Stomach (tissue), 9 donors: ENCODE measurements around the gene LRP3. TPM values are rescaled to one million over a fixed set of nuclear protein-coding genes. Genes with fewer than 3 reads are reported as not detected.

Experiments
- DNase-seq, 2 donors: peaks; one replicate each; pipeline versions ENCODE4 v3.0.0 to v3.0.0-alpha.2; 2013 to 2019
- H3K27ac ChIP-seq, 5 donors: fragments of 200-600 bp in 4 of 5; sonication (generic) in 4 of 5; one replicate each; pipeline ENCODE4 v1.5.1; 2013 to 2019; ENCODE audit warnings: mild to moderate bottlenecking in 1 of 5, moderate library complexity in 1 of 5
- H3K27me3 ChIP-seq, 3 donors: fragments of 200-600 bp; sonication (generic); one replicate each; pipeline ENCODE4 v1.5.1; 2017 to 2019; ENCODE audit warnings: mixed run types in 1 of 3
- H3K36me3 ChIP-seq, 4 donors: fragments of 200-600 bp; sonication (generic); 1 replicate in 3 of 4; 2 replicates in 1 of 4; pipeline ENCODE4 v1.5.1; 2016 to 2019
- H3K4me1 ChIP-seq, 4 donors: fragments of 200-600 bp; sonication (generic); one replicate each; pipeline ENCODE4 v1.5.1; 2016 to 2019
- H3K4me3 ChIP-seq, 4 donors: fragments of 200-600 bp; sonication (generic) in 3 of 4; one replicate each; pipeline ENCODE4 v1.5.1; 2016 to 2019; ENCODE audit warnings: mild to moderate bottlenecking in 1 of 4
- H3K9me3 ChIP-seq, 4 donors: fragments of 200-600 bp; sonication (generic); one replicate each; pipeline ENCODE4 v1.5.1; 2016 to 2019
- CTCF ChIP-seq, 7 experiments: fragments of 450-650 bp in 4 of 7; fragments of 200-600 bp in 3 of 7; sonication (generic) in 3 of 7; IDR thresholded peaks; one replicate each; pipeline ENCODE4 v1.5.1; 2016 to 2019; ENCODE audit warnings: antibody characterized with exemption in 7 of 7, control low read depth in 2 of 7, mild to moderate bottlenecking in 1 of 7
- EP300 ChIP-seq: sonication (generic); formaldehyde crosslinking; IDR thresholded peaks from one replicate; pipeline ENCODE4 v1.6.1; 2017; ENCODE audit warnings: antibody characterized with exemption
- POLR2A ChIP-seq, 4 donors: fragments of 450-650 bp; IDR thresholded peaks; one replicate each; pipeline ENCODE4 v1.6.1; 2016; ENCODE audit warnings: antibody characterized with exemption in 4 of 4, control low read depth in 2 of 4, mild to moderate bottlenecking in 1 of 4, moderate library complexity in 1 of 4
- POLR2AphosphoS5 ChIP-seq, 3 donors: sonication (generic); formaldehyde crosslinking; IDR thresholded peaks; one replicate each; pipeline ENCODE4 v1.6.1; 2016; ENCODE audit warnings: antibody characterized with exemption in 3 of 3
- WGBS, 5 donors: extraction: QIAGEN DNeasy Blood & Tissue Kit in 3 of 5; methylation state at CpG; one replicate each; pipeline versions ENCODE4 v1.1.5 to v1.1.7; 2013 to 2018; 5-methylcytosine and 5-hydroxymethylcytosine counted together
- intact Hi-C: fragments of 100-400 bp; cut with DNase I; formaldehyde crosslinking; loops from one replicate; pipeline ENCODE4 v1.15.1; 2023; ENCODE audit warnings: low total_unique reads
- polyA plus RNA-seq, 3 donors: library from polyadenylated mRNA; stranded (reverse); fragments of 200-250 nt; gene quantifications; one replicate each; pipeline ENCODE4 v1.2.3, GENCODE V29; 2013
- total RNA-seq, 5 donors: library from RNA; depleted of rRNA; stranded (reverse); fragments of >200 nt; gene quantifications; one replicate each; pipeline versions ENCODE4 v1.1.0 to v1.2.3, GENCODE V29; 2014 to 2016
- donor health status: healthy with polysubstance abuse.
- donor health status: Bipolar disorder and iron deficiency.
- donor health status: healthy.

The LRP3 gene
- total and polyA plus RNA-seq, 8 donors, result 7.5 to 26.6 (median 12.8) TPM

DNA sequence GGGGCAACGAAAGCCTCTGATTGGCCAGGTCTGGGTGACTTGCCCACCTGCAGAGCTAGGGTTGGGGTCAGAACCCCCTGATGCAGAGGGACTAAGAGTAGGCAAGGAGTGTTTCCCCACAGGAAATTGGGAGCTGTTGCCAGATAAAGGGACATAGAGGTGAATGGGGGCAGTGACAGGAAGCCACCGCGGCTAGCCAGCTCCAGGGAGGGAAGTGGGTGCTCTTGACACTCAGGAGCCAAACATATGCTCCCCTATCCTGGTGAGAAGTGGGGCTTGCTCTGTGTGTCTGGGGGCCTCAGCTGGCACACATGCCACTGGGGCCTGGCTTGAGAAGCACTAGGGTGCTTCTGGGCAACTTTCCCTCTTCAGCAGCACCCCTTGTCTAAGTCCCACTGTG, 36.2 kb upstream of the LRP3 start:
- WGBS, 5 donors, result 61 to 88% (median 82%) methylated on average over 3 of the region's 3 CpGs
- Histone ChIP-seq H3K36me3 (no peaks in the 10 kb centered on the region), H3K27me3 (no peaks in the 10 kb centered on the region), H3K4me1 (no peaks in the 10 kb centered on the region), H3K4me3 (no peak overlapping the region), H3K27ac (no peak overlapping the region), H3K9me3 (no peaks in the 10 kb centered on the region)
- intact Hi-C loops, result no loop called here
- DNase-seq, result no peak
- TF ChIP-seq EP300, result no peak
- TF ChIP-seq CTCF (IDR thresholded peaks at IDR 0.05), result no peak
- no peak for TF ChIP-seq POLR2A (IDR thresholded peaks at IDR 0.05)
- no peak for TF ChIP-seq POLR2AphosphoS5 (IDR thresholded peaks at IDR 0.05)

- intact Hi-C loops, result no loop called here
- TF ChIP-seq POLR2AphosphoS5 (IDR thresholded peaks at IDR 0.05) (no peak), CTCF (IDR thresholded peaks at IDR 0.05) (no peak), EP300 (no peak), POLR2A (IDR thresholded peaks at IDR 0.05) (no peak)
- Histone ChIP-seq H3K36me3 (no peaks in the 10 kb centered on the region), H3K9me3 (no peaks in the 10 kb centered on the region), H3K27ac (no peak overlapping the region), H3K27me3 (no peaks in the 10 kb centered on the region), H3K4me3 (no peak overlapping the region), H3K4me1 (no peaks in the 10 kb centered on the region)
- DNase-seq, result no peak
- 86 to 90% (median 89%) methylated on average over 6 of the region's 6 CpGs for WGBS, 5 donors
These were observed 35.8 kb upstream of the LRP3 start for GRCh38 chr19:33158365-33158764.

DNA sequence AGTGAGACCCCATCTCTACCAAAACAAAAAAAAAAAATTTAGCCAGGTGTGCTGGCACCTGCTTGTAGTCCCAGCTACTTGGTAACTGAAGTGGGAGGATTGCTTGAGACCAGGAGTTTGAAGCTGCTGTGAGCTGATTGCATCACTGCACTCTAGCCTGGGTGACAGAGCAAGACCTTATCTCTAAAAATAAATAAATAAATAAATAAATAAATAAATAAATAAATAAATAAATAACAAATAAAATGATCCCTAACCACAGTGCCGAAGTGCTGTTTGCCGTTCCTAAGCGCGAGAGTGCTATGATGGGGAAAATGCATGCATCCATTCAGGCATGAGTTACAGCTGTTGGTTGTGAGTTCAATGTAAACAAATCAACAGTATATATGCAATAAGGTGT, 35.0 kb upstream of the LRP3 start:
- TF ChIP-seq EP300 (no peak), POLR2AphosphoS5 (IDR thresholded peaks at IDR 0.05) (no peak), CTCF (IDR thresholded peaks at IDR 0.05) (no peak), POLR2A (IDR thresholded peaks at IDR 0.05) (no peak)
- no peaks in the 10 kb centered on the region for H3K9me3 ChIP-seq
- H3K4me3 ChIP-seq, result no peak overlapping the region
- no peaks in the 10 kb centered on the region for H3K27me3 ChIP-seq
- DNase-seq, result no peak
- no peaks in the 10 kb centered on the region for H3K36me3 ChIP-seq
- intact Hi-C loops, result no loop called here
- H3K4me1 ChIP-seq, result no peaks in the 10 kb centered on the region
- 87 to 99% (median 97%) methylated on average over 4 of the region's 4 CpGs for WGBS, 5 donors
- H3K27ac ChIP-seq, result no peak overlapping the region

DNA sequence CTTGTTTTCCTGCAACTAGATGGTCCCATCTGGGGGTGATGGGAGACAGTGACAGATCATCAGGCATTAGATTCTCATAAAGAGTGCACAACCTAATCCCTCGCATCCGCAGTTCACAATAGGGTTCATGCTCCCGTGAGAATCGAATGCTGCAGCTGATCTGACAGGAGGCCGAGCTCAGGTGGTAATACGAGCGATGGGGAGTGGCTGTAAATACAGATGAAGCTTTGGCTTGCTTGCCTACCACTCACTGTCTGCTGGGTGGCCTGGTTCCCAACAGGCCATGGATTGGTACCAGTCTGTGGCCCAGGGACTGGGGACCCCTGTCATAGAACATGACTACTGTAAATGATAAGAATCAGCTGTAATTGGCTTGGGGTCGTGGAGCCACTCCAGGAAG, 34.2 kb upstream of the LRP3 start:
- Histone ChIP-seq H3K27ac (no peak overlapping the region), H3K4me3 (no peak overlapping the region), H3K36me3 (no peaks in the 10 kb centered on the region), H3K27me3 (no peaks in the 10 kb centered on the region), H3K9me3 (no peaks in the 10 kb centered on the region), H3K4me1 (no peaks in the 10 kb centered on the region)
- intact Hi-C loops, result no loop called here
- WGBS, 5 donors, result 87 to 93% (median 91%) methylated on average over 8 of the region's 8 CpGs
- TF ChIP-seq CTCF (IDR thresholded peaks at IDR 0.05), result no peak
- TF ChIP-seq EP300, result no peak
- TF ChIP-seq POLR2AphosphoS5 (IDR thresholded peaks at IDR 0.05), result no peak
- TF ChIP-seq POLR2A (IDR thresholded peaks at IDR 0.05), result no peak
- DNase-seq, result no peak
